HG02938 (cell line): ENCODE data around the gene PLCXD1.
A peak's percentile ranks its signal among the peaks of the same experiment; 100 is the strongest.
"Not testable (repeated sequence)": the region's sequence is repeated elsewhere in the genome, so short reads cannot be mapped to it uniquely, and the experiment has no call there.

Experiments
- ATAC-seq: cut with Tn5 transposase; IDR thresholded peaks from one replicate; pipeline ENCODE4 v1.9.1; 2021; ENCODE audit warnings: mild to moderate bottlenecking, moderate library complexity; ENCODE audit not compliant: unreplicated experiment

PLCXD1 gene

GRCh38 chrX:262381-262909 is 18.7 kb upstream of the PLCXD1 start:
- ATAC-seq = peak; percentile 77

- not testable (repeated sequence) for ATAC-seq
These were observed 17.2 kb upstream of the PLCXD1 start for GRCh38 chrX:264006-264405.

GRCh38 chrX:264634-265455 is 16.3 kb upstream of the PLCXD1 start:
- no peak for ATAC-seq

DNA sequence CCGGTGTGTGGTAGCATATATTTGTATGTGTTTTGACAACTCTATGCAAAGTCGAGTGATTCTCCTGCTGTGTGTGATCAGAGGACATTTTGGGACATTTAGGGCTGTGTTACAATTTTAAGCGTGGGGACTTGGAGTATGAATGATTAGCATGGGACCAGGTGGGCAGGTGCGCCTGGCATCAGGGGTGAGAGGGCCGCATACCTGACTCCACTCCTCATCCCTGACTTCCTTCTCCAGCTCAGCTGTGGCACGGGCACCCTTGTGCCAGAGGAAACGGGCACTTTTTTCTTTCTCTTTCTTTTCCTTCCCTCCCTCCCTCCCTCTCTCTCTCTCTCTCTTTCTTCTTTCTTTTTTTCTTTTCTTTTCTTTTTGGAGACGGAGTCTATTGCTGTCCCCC is 15.7 kb upstream of the PLCXD1 start:
- no peak for ATAC-seq

DNA sequence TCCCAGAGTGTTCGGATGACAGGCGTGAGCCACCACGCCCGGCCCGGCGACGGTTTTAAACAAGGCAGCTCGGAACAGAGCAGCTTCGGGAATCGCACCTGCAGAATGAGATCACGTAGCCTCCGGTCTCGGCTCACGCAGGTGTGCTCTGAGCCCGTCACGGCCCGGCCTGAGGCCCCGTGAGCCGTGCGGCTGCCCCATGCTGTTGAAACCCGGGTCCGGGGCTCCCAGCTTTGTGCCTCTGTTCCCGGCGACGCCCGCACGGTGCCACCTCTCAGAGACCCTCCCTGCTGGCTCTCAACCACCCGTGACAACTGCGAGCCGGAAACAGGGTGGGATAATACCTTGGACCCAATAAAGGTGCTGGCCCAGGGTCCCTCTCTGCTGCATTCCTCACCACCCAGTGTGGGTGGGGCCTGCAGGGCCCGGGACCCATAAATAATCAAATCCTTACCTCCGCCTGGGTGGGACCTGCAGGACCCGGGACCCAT is 13.4 kb upstream of the PLCXD1 start:
- no peak for ATAC-seq

DNA sequence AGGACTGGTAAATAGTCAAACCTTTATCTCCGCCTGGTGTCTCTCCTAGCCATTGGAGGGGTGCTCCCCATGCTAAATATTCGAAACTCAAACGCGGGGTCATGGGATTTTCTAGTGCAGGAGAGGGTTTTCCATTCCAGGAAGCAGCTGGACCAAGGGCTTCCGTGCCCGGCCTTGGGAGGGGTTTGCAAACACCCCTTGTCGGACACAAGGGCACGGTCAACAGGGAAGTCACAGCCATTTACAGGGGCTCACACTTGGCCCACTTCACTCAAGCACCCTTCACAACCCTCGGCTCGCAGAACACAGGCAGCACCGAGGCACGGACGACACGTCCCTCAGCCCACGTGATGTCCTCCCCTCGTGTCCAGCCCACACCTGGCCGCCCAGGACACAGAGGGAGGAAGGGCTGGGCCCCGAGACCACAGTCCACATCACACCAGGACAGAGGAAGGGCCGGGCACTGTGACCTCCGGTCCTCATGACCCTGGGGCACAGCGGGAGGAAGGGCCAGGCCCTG is 10.3 kb upstream of the PLCXD1 start:
- no peak for ATAC-seq

DNA sequence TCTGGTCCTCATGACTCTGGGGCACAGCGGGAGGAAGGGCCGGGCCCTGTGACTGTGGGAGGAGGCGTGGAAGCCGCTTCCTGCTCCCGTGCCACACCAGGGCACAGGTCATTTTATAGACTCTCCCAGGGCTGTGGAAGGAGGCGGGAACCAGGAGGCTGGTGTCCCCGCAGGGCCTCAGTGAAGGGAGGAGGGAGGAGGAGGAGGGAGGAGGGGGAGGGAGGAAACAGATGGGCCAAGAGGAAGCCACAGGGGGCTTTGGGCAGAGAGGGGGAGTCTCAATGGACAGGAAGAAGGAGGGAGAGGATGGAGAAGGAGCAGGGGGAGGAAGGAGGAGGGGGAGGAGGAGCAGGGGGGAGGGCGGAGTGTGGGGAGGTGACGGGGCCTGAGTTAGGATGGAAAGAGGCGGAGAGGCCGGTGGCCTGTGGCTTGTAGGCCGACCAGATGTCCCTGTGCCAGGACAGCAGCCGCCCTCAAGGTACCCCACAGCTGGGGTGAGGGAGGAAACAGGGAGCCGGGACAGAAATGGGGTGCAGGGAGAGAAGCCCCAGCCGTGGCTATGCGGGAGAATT is 6.2 kb upstream of the PLCXD1 start:
- ATAC-seq = no peak

GRCh38 chrX:275476-275966 is 5.7 kb upstream of the PLCXD1 start:
- peak; percentile 34 for ATAC-seq

GRCh38 chrX:275967-276580 is 5.1 kb upstream of the PLCXD1 start:
- ATAC-seq = peak; percentile 70

DNA sequence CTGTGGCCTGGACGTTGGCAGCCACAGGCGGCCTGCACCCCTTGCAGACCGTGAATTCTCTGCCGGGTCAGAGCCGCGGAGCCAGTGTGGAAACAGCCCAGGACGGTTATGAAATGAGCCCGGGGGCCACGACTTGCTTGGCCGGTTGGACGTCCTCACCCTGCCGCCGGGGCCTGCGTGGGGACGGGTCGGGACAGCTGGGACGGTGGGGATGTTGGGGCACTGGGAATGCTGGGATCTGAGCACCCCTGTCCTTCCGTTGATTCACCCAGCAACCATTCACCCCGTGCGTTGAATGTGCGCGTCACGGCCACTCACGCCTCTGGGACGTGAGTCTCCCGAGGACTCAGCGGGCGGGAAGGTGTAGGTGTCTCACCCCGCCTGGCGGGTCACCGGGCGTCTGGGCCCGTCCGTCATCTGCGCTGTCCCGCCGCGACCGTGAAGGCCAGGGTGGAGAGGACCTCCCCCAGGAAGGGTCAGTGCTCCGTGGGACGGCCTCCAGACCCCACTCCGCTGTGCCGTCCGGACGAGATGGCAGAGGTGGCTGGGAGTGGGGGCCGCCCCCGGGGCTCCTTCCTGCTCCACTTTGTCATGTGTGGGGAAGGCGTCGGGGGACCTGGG is 4.5 kb upstream of the PLCXD1 start:
- ATAC-seq = peak; percentile 32

DNA sequence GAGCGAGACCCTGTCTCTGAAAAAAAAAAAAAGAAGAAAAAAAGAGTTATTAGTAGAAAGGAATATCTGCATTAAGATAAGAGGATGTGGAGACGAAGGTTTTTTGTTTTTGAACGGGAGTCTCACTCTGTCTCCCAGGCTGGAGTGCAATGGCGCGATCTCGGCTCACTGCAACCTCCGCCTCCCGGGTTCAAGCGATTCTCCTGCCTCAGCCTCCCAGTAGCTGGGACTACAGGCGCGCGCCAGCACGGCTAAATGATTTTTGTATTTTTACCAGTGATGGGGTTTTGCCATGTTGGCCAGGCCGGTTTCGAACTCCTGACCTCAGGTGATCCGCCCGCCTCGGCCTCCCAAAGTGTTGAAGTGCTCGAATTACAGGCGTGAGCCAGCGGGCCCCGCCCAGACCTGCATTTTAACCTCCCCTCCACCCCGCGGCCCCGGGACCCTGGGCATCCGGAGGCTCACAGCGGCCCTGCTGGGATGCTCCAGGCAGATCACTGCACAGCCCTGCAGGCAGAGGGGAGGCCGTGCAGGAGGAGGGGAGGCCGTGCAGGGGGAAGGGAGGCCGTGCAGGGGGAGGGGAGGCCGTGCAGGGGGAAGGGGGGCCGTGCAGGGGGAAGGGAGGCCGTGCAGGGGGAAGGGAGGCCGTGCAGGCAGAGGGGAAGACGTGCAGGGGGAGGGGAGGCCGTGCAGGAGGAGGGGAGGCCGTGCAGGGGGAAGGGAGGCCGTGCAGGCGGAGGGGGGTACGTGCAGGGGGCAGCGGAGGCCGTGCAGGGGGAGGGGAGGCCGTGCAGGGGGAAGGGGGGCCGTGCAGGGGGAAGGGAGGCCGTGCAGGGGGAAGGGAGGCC is 1.2 kb upstream of the PLCXD1 start:
- ATAC-seq = not testable (repeated sequence)

DNA sequence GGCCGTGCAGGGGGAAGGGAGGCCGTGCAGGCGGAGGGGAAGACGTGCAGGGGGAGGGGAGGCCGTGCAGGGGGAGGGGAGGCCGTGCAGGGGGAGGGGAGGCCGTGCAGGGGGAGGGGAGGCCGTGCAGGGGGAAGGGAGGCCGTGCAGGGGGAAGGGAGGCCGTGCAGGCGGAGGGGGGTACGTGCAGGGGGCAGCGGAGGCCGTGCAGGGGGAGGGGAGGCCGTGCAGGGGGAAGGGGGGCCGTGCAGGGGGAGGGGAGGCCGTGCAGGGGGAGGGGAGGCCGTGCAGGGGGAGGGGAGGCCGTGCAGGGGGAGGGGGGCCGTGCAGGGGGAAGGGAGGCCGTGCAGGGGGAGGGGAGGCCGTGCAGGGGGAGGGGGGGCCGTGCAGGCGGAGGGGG is 459 bp upstream of the PLCXD1 start:
- ATAC-seq = not testable (repeated sequence)

GRCh38 chrX:282000-282681 is 960 bp downstream of the PLCXD1 start:
- not testable (repeated sequence) for ATAC-seq

- ATAC-seq = peak; percentile 97
These were observed 2.1 kb downstream of the PLCXD1 start for GRCh38 chrX:283115-283845.

GRCh38 chrX:285076-285677 is 4.0 kb downstream of the PLCXD1 start:
- ATAC-seq = no peak

- no peak for ATAC-seq
These were observed 6.5 kb downstream of the PLCXD1 start for GRCh38 chrX:287670-288069.

GRCh38 chrX:288561-288991 is 7.4 kb downstream of the PLCXD1 start:
- ATAC-seq = no peak

DNA sequence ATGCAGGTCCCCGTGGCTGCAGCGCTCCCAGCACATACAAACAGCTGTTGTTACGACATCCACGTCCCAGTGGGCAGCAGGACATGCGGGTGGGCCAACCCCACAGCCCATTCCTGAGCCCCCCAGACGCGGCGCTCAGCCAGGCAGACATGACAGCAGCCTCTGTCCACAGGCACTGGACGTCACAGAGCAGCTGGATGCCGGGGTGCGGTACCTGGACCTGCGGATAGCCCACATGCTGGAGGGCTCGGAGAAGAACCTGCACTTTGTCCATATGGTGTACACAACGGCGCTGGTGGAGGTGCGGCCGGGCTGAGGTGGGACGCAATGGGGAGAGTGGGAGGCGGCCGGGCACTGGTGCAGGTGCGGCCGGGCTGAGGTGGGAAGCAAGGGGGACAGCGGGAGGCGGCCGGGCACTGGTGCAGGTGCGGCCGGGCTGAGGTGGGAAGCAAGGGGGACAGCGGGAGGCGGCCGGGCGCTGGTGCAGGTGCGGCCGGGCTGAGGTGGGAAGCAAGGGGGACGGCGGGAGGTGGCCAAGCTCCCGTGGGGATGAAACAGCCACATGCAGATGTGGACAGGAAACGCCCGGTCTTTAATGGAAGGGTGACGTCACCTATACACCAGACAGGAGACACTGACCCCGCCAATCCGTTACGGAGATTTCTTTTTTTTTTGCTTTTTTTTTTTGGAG is 9.4 kb downstream of the PLCXD1 start:
- no peak for ATAC-seq
